Skeletal muscle cell (primary cell): ENCODE results near the gene FNDC11.
A peak's percentile ranks its signal among the peaks of the same experiment; 100 is the strongest.

ENCODE experiments used
- DNase-seq: peaks from one replicate; pipeline ENCODE4 v3.0.0-alpha.2; 2010; ENCODE audit warnings: low read depth
- H3K4me3 ChIP-seq: 2 replicates; pipeline ENCODE4 v1.5.1; 2011; ENCODE audit warnings: low read depth, mild to moderate bottlenecking, control low read depth, low read length, moderate library complexity

The FNDC11 gene

GRCh38 chr20:63522981-63523611, 30.9 kb upstream of the FNDC11 start:
- DNase-seq = no peak
- no peak overlapping the region for H3K4me3 ChIP-seq

- no peak for DNase-seq
- no peak overlapping the region for H3K4me3 ChIP-seq
Measured at GRCh38 chr20:63525185-63525584, 28.8 kb upstream of the FNDC11 start.

GRCh38 chr20:63525971-63526370, 28.0 kb upstream of the FNDC11 start:
- no peak overlapping the region for H3K4me3 ChIP-seq
- DNase-seq = no peak

- no peak overlapping the region for H3K4me3 ChIP-seq
- no peak for DNase-seq
Measured at GRCh38 chr20:63527184-63527583, 26.8 kb upstream of the FNDC11 start.

- no peak for DNase-seq
- no peak overlapping the region for H3K4me3 ChIP-seq
Measured at GRCh38 chr20:63529180-63529860, 24.6 kb upstream of the FNDC11 start.

- DNase-seq = no peak
- no peak overlapping the region for H3K4me3 ChIP-seq
Measured at GRCh38 chr20:63529861-63530787, 23.8 kb upstream of the FNDC11 start.

GRCh38 chr20:63530788-63531160, 23.2 kb upstream of the FNDC11 start:
- H3K4me3 ChIP-seq = no peak overlapping the region
- DNase-seq = no peak

GRCh38 chr20:63531686-63532448, 22.1 kb upstream of the FNDC11 start:
- no peak for DNase-seq
- H3K4me3 ChIP-seq = no peak overlapping the region

- no peak for DNase-seq
- H3K4me3 ChIP-seq = no peak overlapping the region
Measured at GRCh38 chr20:63532449-63532971, 21.4 kb upstream of the FNDC11 start.

GRCh38 chr20:63533388-63533787, 20.6 kb upstream of the FNDC11 start:
- no peak for DNase-seq
- no peak overlapping the region for H3K4me3 ChIP-seq

GRCh38 chr20:63533871-63534393, 20.0 kb upstream of the FNDC11 start:
- no peak overlapping the region for H3K4me3 ChIP-seq
- DNase-seq = no peak

GRCh38 chr20:63534427-63534830, 19.5 kb upstream of the FNDC11 start:
- DNase-seq = no peak
- H3K4me3 ChIP-seq = no peak overlapping the region

GRCh38 chr20:63534831-63535651, 18.9 kb upstream of the FNDC11 start:
- DNase-seq = no peak
- no peak overlapping the region for H3K4me3 ChIP-seq

GRCh38 chr20:63536241-63536977, 17.6 kb upstream of the FNDC11 start:
- DNase-seq = peak; percentile 37
- H3K4me3 ChIP-seq = no peak overlapping the region

GRCh38 chr20:63536997-63537524, 16.9 kb upstream of the FNDC11 start, which contains the start of gene PTK6:
PTK6 (minus strand) TSS chr20:63537376; CDS start chr20:63537314, 62 bp downstream.
- H3K4me3 ChIP-seq = peak within 1 kb of the TSS; percentile 26
- DNase-seq = no peak

GRCh38 chr20:63537525-63538203, 16.3 kb upstream of the FNDC11 start:
- peak overlapping the region; percentile 26 for H3K4me3 ChIP-seq
- peak; percentile 58 for DNase-seq
